Peyer's patch (tissue), 4 donors: ENCODE results near the gene FAM162B. TPM values are rescaled to one million over a fixed set of nuclear protein-coding genes. Genes with fewer than 3 reads are reported as not detected.

Experiments
- DNase-seq, 3 donors: peaks; one replicate each; pipeline ENCODE4 v3.0.0-alpha.2; 2017 to 2019
- H3K27ac ChIP-seq, 4 donors: fragments of 200-600 bp; sonication (generic); one replicate each; pipeline ENCODE4 v1.5.1; 2016 to 2019
- H3K27me3 ChIP-seq, 2 donors: fragments of 200-600 bp; sonication (generic); one replicate each; pipeline ENCODE4 v1.5.1; 2019
- H3K36me3 ChIP-seq, 3 donors: fragments of 200-600 bp; sonication (generic); one replicate each; pipeline ENCODE4 v1.5.1; 2016 to 2019
- H3K4me1 ChIP-seq, 4 donors: fragments of 200-600 bp; sonication (generic); one replicate each; pipeline ENCODE4 v1.5.1; 2016 to 2019
- H3K4me3 ChIP-seq, 4 donors: fragments of 200-600 bp; sonication (generic); 1 replicate in 3 of 4; 2 replicates in 1 of 4; pipeline ENCODE4 v1.5.1; 2016 to 2019; ENCODE audit warnings: mild to moderate bottlenecking in 1 of 4
- H3K9me3 ChIP-seq, 4 donors: fragments of 200-600 bp; sonication (generic); one replicate each; pipeline ENCODE4 v1.5.1; 2016 to 2019; ENCODE audit warnings: mild to moderate bottlenecking in 1 of 4
- POLR2A ChIP-seq, 2 donors: fragments of 450-650 bp; IDR thresholded peaks; one replicate each; pipeline ENCODE4 v1.5.1; 2017; ENCODE audit warnings: antibody characterized with exemption in 2 of 2, mild to moderate bottlenecking in 2 of 2, moderate library complexity in 2 of 2
- total RNA-seq, 4 donors: library from RNA; depleted of rRNA; stranded (reverse); fragments of >200 nt; gene quantifications; one replicate each; pipeline ENCODE4 v1.1.0, GENCODE V29; 2016
- TF ChIP-seq, protein P1 (sequence below), 6 experiments: fragments of 450-650 bp in 4 of 6; fragments of 200-600 bp in 2 of 6; sonication (generic) in 1 of 6; IDR thresholded peaks; one replicate each; pipeline ENCODE4 v1.5.1; 2017 to 2019; ENCODE audit warnings: antibody characterized with exemption in 6 of 6, mild to moderate bottlenecking in 3 of 6, moderate library complexity in 1 of 6

Gene FAM162B
- total RNA-seq, 4 donors from 2014 or later: not detected

DNA sequence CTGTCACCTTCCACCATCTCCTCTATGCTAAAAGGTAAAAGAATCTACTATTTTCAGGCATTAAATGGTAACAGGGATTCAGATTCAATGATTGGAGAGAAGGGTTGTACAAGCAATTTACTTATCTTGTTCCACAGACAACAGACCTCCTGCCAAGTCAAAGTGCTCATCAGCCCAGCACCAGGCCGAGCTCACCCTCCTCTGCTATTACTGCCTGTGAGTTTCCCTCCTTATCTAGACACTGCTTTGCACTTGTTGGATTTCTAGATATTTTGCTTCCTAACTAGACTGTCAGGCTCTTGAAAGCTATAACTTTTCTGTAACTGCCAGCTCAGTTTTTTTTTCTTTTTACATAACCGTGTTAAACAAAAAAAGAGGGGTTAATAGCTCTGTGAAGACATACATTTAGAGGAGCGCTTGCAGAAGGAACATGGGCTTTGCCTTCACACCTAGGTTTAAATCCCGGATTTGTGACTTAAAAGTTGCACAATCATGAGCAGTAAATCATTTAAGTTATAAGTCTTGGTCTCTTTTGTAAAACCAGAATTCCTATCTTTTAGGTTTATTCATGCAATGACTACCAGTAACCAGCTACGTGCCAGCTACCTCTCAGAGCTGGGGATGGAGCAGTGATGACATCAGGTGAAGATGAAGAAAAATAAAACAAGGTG, 1.1 kb upstream of the FAM162B start:
- H3K4me1 ChIP-seq: peaks cover 0 to 9% (median 3%) of the 10 kb centered on the region in 4 donors

DNA sequence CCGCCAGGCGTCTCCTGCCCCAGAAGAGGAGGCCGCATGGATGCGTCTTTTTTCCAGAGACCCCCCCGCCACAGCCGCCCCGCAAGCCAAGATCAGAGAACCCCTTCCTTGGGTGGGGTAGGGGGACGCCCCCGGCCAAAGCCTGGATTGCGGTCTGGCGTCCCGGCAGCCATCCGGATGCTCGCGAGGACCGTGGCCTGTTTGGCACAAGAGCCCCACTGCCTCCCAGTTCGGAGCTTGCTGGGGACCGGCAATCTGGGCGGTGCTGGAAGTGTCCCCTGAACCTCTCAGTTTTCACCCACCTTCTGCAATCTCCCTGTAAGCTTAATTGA, 924 bp downstream of the FAM162B start:
- H3K4me1 ChIP-seq: peaks cover 0 to 9% (median 3%) of the 10 kb centered on the region in 4 donors
- no peak for TF ChIP-seq POLR2A (IDR thresholded peaks at IDR 0.05)
- TF ChIP-seq, protein P1, sequence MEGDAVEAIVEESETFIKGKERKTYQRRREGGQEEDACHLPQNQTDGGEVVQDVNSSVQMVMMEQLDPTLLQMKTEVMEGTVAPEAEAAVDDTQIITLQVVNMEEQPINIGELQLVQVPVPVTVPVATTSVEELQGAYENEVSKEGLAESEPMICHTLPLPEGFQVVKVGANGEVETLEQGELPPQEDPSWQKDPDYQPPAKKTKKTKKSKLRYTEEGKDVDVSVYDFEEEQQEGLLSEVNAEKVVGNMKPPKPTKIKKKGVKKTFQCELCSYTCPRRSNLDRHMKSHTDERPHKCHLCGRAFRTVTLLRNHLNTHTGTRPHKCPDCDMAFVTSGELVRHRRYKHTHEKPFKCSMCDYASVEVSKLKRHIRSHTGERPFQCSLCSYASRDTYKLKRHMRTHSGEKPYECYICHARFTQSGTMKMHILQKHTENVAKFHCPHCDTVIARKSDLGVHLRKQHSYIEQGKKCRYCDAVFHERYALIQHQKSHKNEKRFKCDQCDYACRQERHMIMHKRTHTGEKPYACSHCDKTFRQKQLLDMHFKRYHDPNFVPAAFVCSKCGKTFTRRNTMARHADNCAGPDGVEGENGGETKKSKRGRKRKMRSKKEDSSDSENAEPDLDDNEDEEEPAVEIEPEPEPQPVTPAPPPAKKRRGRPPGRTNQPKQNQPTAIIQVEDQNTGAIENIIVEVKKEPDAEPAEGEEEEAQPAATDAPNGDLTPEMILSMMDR (IDR thresholded peaks at IDR 0.05): no peak
- peaks cover 0 to 8% of the 10 kb centered on the region in 2 donors for H3K27me3 ChIP-seq
- no peaks in the 10 kb centered on the region for H3K9me3 ChIP-seq
- H3K4me3 ChIP-seq: peak overlapping the region in 2 of 4 donors; percentile 48 to 51
- DNase-seq: no peak
- no peaks in the 10 kb centered on the region for H3K36me3 ChIP-seq
- no peak overlapping the region for H3K27ac ChIP-seq

More for the DNA sequence above, 1.1 kb upstream of the FAM162B start:
- TF ChIP-seq, protein P1 (IDR thresholded peaks at IDR 0.05): no peak
- TF ChIP-seq POLR2A (IDR thresholded peaks at IDR 0.05): no peak
- Histone ChIP-seq H3K36me3 (no peaks in the 10 kb centered on the region), H3K27me3 (peaks cover 0 to 8% of the 10 kb centered on the region in 2 donors), H3K4me3 (no peak overlapping the region), H3K9me3 (no peaks in the 10 kb centered on the region), H3K27ac (no peak overlapping the region)
- DNase-seq: no peak

DNA sequence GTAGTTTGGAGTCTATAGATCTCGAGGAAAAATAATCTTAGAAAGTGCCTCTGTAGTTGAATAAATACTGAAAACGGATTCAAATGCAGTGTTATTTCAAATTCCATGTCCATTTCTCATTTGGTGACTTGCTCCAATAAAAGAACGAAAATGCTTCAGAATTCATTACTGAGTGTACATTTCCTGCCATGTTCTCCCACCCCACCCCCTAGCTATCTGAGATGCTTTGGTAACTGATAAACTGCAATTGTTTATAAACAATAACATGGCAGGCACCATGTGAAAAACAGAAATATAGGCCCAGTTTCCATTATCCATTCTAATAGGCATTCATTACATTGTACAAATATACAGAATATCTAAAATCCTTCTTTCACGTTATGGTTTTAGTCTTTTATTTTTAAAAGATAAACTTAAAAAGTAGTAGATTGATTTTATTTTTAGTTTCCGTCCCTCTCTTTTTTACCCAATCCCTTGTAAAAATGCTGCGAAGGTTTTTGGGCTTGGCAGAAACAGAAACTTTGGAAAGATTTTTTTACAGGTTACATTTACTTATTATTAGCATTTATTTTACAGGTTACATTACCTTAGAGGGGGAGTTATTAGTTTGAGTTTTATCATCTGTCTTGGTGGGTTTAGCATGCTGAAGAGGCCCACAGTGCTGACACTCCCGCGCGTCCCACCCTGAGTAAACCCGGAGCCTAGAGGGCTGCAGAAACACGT, 1.5 kb downstream of the FAM162B start:
- TF ChIP-seq, protein P1 (IDR thresholded peaks at IDR 0.05): no peak
- TF ChIP-seq POLR2A (IDR thresholded peaks at IDR 0.05): no peak
- Histone ChIP-seq H3K4me1 (peaks cover 0 to 9% (median 3%) of the 10 kb centered on the region in 4 donors), H3K4me3 (peak overlapping the region in 1 of 4 donors; percentile 48), H3K9me3 (no peaks in the 10 kb centered on the region), H3K36me3 (no peaks in the 10 kb centered on the region), H3K27ac (no peak overlapping the region), H3K27me3 (peaks cover 0 to 8% of the 10 kb centered on the region in 2 donors)
- no peak for DNase-seq

DNA sequence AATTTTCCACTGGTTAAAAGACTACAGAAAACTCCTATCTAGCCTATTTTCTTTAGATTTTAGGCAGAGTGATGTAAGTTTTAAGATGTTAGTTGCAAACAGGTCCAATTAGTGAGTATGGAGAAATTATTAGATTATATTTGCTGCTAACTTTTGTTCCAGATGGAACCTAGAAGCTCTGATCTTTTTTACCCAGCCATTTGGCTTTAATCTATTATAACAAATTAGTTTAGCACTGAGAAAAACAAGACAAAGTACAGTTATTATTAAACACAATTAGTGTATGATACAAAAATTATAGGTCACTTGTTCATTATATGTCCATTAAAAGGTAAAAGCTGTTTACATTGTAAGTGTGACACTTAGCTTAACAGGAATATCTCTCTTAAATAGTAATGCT, 2.5 kb downstream of the FAM162B start:
- TF ChIP-seq POLR2A (IDR thresholded peaks at IDR 0.05): no peak
- TF ChIP-seq, protein P1 (IDR thresholded peaks at IDR 0.05): no peak
- Histone ChIP-seq H3K9me3 (no peaks in the 10 kb centered on the region), H3K27ac (no peak overlapping the region), H3K27me3 (peaks cover 0 to 8% of the 10 kb centered on the region in 2 donors), H3K36me3 (no peaks in the 10 kb centered on the region), H3K4me3 (no peak overlapping the region), H3K4me1 (peaks cover 0 to 9% (median 3%) of the 10 kb centered on the region in 4 donors)
- DNase-seq: no peak

DNA sequence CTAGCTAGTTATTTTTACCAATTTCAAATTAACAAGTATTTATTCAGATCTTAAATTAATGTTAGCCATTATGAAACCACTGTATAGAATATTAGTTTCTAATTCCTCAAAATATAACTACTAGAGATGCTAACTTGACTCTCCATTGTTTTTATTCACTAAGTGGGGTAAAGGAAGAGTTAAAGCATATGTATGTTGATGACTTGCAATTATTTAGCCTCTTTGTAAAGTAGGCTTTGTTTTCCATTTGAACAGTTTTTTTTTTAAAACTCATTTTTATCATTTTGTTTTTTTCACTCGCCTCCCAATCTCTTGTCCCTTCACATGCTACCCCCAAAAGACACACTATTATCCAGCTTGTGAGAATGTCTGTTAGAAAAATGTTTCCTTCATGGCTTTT, 3.3 kb downstream of the FAM162B start:
- DNase-seq: no peak
- Histone ChIP-seq H3K27me3 (peaks cover 0 to 8% of the 10 kb centered on the region in 2 donors), H3K27ac (no peak overlapping the region), H3K4me3 (no peak overlapping the region), H3K4me1 (peaks cover 0 to 9% (median 3%) of the 10 kb centered on the region in 4 donors), H3K9me3 (no peaks in the 10 kb centered on the region), H3K36me3 (no peaks in the 10 kb centered on the region)
- no peak for TF ChIP-seq POLR2A (IDR thresholded peaks at IDR 0.05)
- TF ChIP-seq, protein P1 (IDR thresholded peaks at IDR 0.05): no peak
